Cardiac muscle cell (in vitro differentiated cells and primary cell): ENCODE results near the gene NPIPB8. TPM values are rescaled to one million over a fixed set of nuclear protein-coding genes. Genes with fewer than 3 reads are reported as not detected.
"Not testable (repeated sequence)": the region's sequence is repeated elsewhere in the genome, so short reads cannot be mapped to it uniquely, and the experiment has no call there.

Source experiments
- DNase-seq, 2 donors: peaks; one replicate each; pipeline versions ENCODE4 v3.0.0 to v3.0.0-alpha.2; 2010 to 2017; ENCODE audit warnings: low read depth in 1 of 2, low spot score in 1 of 2
- H3K27ac ChIP-seq: fragments of 200-600 bp; sonication (generic); 2 replicates; pipeline ENCODE4 v1.5.1; 2016
- H3K27me3 ChIP-seq: fragments of 200-600 bp; sonication (generic); 2 replicates; pipeline ENCODE4 v1.6.0; 2016; ENCODE audit warnings: control low read depth
- H3K36me3 ChIP-seq: fragments of 200-600 bp; sonication (generic); 2 replicates; pipeline ENCODE4 v1.5.1; 2016; ENCODE audit warnings: control low read depth
- H3K4me1 ChIP-seq: fragments of 200-600 bp; sonication (generic); 2 replicates; pipeline ENCODE4 v1.8.1; 2017; ENCODE audit warnings: low read depth, mild to moderate bottlenecking, mixed run types
- H3K4me3 ChIP-seq: fragments of 200-600 bp; sonication (generic); 2 replicates; pipeline ENCODE4 v1.5.1; 2016; ENCODE audit warnings: mild to moderate bottlenecking
- H3K9me3 ChIP-seq: fragments of 200-600 bp; sonication (generic); 2 replicates; pipeline ENCODE4 v1.5.1; 2017; ENCODE audit warnings: low read depth, mild to moderate bottlenecking, control low read depth
- CTCF ChIP-seq: IDR thresholded peaks from 2 replicates; pipeline ENCODE4 v1.5.1; 2012; ENCODE audit warnings: low read depth, mild to moderate bottlenecking, low read length
- polyA plus RNA-seq: library from polyadenylated mRNA; unstranded; fragments of >200 nt; fragmentation: Nextera tagmentation; extraction: Ambion mirVana; gene quantifications from 2 replicates; pipeline ENCODE4 v1.2.1, GENCODE V29; 2016
- total RNA-seq: library from RNA; depleted of rRNA; stranded (reverse); fragments of >200 nt; gene quantifications from 2 replicates; pipeline ENCODE4 v1.2.3, GENCODE V29; 2016

Gene NPIPB8
- not detected in 2 replicates for total RNA-seq
- polyA plus RNA-seq: 1.4 and 2.4 TPM in 2 replicates

GRCh38 chr16:28637765-28638164, at the start of gene NPIPB8:
TSS of gene NPIPB8 (plus strand) at chr16:28638065. CDS start at chr16:28638361, 296 bp downstream.
- not testable (repeated sequence) for H3K36me3 ChIP-seq, H3K27ac ChIP-seq, DNase-seq, H3K4me3 ChIP-seq, H3K9me3 ChIP-seq, H3K4me1 ChIP-seq, H3K27me3 ChIP-seq

GRCh38 chr16:28589069-28589468, 48.8 kb upstream of the NPIPB8 start:
- Histone ChIP-seq H3K27me3 (no peaks in the 10 kb centered on the region), H3K36me3 (peaks cover 5% of the 10 kb centered on the region)
- DNase-seq: no peak

GRCh38 chr16:28589930-28590329, 47.9 kb upstream of the NPIPB8 start:
- no peak for TF ChIP-seq CTCF
- Histone ChIP-seq H3K27me3 (no peaks in the 10 kb centered on the region), H3K27ac (no peak overlapping the region), H3K9me3 (no peaks in the 10 kb centered on the region), H3K36me3 (peaks cover 5% of the 10 kb centered on the region), H3K4me3 (no peak overlapping the region), H3K4me1 (no peaks in the 10 kb centered on the region)
- no peak for DNase-seq

More at GRCh38 chr16:28589069-28589468, 48.8 kb upstream of the NPIPB8 start:
- Histone ChIP-seq H3K9me3 (no peaks in the 10 kb centered on the region), H3K27ac (no peak overlapping the region), H3K4me1 (no peaks in the 10 kb centered on the region), H3K4me3 (no peak overlapping the region)
- TF ChIP-seq CTCF: no peak

GRCh38 chr16:28590384-28591340, 47.2 kb upstream of the NPIPB8 start:
- Histone ChIP-seq H3K9me3 (no peaks in the 10 kb centered on the region), H3K4me3 (no peak overlapping the region), H3K4me1 (no peaks in the 10 kb centered on the region), H3K27ac (no peak overlapping the region), H3K27me3 (no peaks in the 10 kb centered on the region), H3K36me3 (peaks cover 5% of the 10 kb centered on the region)
- TF ChIP-seq CTCF: no peak
- DNase-seq: no peak

- Histone ChIP-seq H3K36me3 (peaks cover 5% of the 10 kb centered on the region), H3K9me3 (no peaks in the 10 kb centered on the region), H3K4me3 (no peak overlapping the region), H3K4me1 (peaks cover under 1% of the 10 kb centered on the region), H3K27me3 (no peaks in the 10 kb centered on the region), H3K27ac (no peak overlapping the region)
- TF ChIP-seq CTCF: no peak
- DNase-seq: no peak
Measured at GRCh38 chr16:28591355-28591754, 46.5 kb upstream of the NPIPB8 start.

GRCh38 chr16:28592511-28592910, 45.4 kb upstream of the NPIPB8 start:
- DNase-seq: no peak
- H3K4me1 ChIP-seq: peaks cover 12% of the 10 kb centered on the region
- peaks cover 5% of the 10 kb centered on the region for H3K36me3 ChIP-seq
- H3K9me3 ChIP-seq: no peaks in the 10 kb centered on the region
- H3K27me3 ChIP-seq: no peaks in the 10 kb centered on the region
- no peak for TF ChIP-seq CTCF
- no peak overlapping the region for H3K4me3 ChIP-seq
- no peak overlapping the region for H3K27ac ChIP-seq
